ENCODE data around the gene FNDC4.

The FNDC4 gene

DNA sequence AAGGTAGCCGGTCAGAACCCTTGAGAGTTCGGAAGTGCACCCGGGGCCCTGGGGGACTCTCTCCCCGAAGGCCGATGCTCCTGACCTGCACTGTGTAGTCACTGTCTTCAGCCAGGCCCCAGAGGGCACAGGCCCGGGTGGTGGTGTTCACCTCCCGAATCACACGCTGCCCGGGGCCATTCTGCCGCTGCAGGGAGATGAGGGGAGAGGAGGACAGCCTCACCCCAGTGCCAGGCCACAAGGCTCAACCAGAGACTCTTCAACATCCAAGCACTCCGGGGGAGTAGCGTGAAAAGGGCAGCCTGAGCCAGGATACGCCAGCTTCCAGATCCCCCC lies 1.1 kb downstream of the FNDC4 start:
- no peak for DNase-seq

DNA sequence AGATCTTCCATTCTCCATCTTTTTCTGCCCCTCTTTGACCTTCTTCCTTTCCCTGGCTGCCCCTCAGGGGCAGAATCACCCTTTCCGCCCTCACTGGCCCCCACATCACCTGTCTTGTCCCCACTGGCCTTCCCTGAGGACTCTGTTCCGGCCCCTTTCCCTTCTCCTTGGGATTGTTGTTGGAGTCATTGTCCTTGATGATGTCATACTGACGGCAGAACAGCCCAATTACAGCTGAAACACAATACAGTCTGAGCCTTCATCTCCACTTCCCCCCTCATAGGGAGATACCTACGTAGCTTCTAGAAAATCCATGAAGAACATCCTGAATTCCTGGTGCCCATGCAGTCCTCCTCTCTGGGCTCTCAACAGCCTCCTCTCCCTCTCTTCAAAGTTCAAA lies 2.4 kb downstream of the FNDC4 start:
- no peak for DNase-seq

DNA sequence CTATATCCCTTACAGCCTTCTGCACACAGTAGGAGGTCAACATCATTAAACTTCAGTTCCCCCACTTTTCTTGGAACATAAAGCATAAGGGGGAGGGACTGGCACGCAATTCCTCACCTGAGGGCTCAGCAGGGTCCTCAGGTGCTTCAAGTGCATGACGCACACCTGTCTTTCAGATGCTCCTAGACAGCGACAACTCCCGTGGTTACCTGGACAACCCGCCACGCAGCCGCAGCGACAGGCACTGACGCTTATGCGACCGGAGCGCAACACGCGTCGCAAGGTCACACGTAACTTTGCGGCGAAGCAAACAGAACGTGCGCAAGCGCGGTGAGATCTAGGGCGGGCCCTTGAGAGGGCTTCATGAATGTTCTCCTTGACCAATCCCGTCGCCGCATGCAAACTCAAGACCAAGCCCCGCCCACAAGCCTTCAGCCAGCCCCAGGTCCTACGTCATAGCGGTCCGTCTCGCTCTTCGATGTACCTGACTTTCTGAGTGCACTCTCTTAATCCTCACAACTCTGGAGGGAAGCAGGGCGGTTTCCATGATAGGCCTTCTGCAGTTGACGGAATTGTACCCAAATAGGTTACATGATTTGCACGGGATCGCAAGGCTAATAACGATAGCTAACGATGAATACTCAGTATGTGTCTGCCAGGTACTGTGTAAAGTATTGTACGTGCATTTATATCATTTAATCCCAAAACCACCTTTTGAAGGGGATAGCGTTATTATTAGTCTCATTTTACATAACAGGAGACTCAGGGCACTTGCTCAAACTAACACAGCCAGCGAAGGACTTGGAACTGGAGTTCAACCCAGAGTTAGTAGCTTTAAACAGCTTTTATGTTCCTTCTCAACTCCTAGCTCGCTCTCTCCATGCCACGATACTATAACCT lies 5.3 kb downstream of the FNDC4 start, which contains the start of gene IFT172:
TSS of gene IFT172 (minus strand) at position 246 of the 900 bp plus-strand sequence. CDS start at position 156, 90 bp downstream.
- DNase-seq = peak; percentile 99

DNA sequence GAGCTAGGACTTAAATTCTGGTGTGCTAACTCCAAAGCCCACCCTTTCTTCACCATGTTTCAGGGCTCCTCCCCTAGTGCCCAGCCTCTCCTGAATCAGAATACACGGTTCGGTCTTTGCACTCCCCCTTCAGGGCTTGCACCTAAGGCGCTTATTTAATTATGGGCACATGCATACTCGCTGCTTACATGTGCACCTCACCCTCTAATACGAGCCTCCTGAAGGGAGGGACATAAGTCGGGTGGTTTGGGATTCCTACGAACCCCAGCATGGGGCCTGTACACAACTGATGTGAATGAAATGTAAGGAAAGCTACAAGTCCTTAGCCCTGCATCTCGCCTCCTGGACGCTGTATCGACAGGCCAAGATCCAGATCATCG lies 5.9 kb downstream of the FNDC4 start:
- no peak for DNase-seq

DNA sequence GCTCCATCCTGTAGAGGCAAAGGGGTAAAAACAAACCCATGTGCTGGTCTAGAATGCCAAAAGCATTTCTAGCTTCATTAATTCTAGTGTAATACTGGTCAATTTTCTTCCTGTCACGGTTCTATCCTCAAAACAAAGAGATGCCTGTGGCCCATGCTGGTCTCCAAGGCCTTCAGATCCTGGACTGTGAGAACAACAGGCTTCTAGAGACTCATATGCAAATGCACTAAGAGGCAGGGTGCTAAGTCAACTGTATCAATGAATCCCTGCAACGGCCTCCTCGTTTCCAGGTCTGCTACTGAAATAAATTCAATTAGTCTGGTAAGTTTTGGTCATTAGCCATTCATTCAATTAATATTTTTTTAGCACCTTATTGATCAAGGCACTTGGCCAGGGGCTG lies 9.5 kb downstream of the FNDC4 start:
- DNase-seq = no peak

DNA sequence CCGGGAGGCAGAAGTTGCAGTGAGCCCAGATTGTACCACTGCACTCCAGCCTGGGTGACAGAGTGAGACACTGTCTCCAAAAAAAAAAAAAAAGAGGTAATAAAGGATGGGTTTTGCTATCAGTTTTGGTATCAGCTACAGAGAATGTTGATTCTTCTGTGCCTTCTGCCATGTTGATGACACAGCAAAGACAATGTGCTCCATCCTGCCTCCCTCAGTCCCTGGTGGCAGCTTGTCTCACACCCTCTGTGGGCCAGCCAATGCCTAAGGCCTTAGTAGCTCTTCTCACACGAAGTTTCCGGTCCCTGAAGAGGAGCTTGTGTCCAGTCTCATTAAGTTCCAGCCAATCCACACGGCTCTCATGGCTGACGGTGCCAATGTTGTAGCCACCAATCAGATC lies 23.0 kb downstream of the FNDC4 start:
- DNase-seq = no peak

DNA sequence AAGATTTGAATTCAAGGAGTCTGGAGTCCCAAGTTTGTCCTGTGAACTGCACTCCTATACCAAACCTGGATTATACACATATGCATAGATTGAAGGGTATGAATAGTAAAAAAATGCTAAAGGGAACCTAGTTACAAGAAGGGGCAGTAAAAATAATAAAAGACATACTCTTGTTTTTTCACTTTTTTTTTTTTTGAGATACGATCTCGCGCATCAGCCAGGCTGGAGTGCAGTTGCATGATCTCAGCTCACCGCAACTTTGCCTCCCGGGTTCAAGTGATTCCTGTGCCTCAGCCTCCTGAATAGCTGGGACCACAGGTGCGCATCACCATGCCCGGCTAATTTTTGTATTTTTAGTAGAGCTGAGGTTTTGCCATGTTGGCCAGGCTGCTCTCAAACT lies 30.6 kb downstream of the FNDC4 start:
- no peak for DNase-seq

DNA sequence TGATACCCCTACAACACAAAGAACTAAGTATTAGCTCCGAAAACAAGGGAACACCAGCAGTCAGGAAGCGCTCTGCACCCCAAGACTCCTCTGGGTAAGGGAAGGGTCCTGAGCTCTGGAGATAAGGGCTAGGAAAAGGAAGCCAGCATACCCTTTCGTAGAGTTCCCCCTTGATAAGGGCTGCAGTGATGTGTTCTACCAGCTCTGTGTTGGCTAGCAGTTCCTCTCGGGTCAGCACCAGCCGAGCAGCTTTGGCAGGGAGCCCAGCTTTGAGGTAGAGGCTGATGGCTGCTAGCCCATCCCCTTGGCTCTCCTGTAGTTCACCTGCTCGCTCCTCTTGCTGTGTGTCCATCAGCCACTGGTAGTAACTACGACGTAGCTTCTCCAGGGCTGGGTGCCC lies 33.9 kb downstream of the FNDC4 start:
- no peak for DNase-seq

DNA sequence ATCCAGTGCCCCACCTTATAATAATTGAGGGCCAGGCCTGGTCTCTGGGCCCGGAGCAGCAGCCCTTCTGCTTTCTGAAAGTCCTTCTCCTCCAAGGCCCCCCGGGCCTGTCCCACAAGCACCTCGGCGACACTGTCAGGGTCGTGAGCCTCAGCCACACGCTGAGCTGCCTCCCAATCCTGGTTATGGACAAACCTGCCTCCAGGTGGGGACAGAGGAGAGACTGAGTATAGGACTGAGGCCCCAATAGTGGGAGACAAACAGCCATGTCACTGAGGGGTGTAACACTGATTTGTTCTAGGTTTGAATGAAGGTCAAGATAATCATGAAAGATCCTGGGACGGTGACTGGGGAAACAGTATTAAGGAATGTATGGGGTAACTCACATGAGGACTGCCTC lies 41.0 kb downstream of the FNDC4 start:
- DNase-seq = no peak

DNA sequence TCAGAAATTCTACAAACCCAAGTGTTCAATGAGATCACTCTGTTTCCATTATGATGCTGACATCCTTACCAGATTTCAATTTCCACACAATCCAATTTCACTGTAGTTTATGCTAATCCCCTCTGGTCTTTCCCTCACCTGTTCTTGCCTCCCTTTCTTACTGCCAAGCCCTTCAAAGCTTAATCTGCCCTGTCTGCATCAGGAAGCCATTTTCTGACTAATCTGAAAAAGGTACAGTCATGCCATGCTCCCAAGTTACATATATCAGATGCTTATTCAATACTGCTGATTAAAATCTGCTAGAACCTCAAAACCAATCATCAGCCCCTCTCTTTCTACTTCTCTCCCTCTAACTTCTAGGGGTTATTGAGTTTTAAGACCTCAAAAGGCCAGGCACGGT lies 43.9 kb downstream of the FNDC4 start:
- DNase-seq = no peak

DNA sequence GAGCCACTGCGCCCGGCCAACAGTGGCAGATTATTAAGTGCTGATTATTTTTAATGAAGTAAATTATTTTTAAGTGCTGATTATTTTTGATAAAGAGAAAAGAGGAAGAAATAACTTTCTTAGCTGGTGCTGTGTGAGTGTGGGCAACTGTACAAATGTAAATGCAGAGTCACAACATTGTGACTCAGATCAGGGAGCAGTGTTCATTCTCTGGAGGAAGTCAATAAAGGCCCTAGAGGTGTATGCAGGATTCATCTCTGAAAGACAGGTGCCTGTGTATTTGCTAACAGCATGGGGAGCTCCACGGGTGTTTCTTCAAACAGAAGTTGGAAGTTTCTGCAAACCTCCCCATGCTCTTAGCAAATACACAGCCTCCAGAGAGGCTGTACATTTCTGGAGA lies 46.6 kb downstream of the FNDC4 start:
- DNase-seq = no peak

DNA sequence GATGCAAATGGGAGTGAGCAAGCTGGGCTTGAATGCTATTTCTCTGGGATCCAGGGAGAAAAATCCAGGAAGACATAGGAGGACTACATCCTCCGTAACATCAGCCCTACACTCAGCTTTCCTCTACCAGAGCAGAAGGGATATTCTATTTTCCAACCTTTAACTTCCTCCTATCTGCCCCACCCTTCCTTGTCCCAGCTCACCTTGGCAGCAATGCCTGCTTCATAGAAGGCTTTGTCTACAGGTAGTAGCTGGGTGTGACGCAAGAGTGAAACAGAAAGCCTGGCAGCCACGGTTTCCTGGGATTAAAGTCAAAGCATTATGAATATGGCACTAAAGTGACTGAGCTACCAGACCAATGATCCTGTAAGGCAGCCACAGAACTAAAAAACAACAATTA lies 48.9 kb downstream of the FNDC4 start:
- no peak for DNase-seq

DNA sequence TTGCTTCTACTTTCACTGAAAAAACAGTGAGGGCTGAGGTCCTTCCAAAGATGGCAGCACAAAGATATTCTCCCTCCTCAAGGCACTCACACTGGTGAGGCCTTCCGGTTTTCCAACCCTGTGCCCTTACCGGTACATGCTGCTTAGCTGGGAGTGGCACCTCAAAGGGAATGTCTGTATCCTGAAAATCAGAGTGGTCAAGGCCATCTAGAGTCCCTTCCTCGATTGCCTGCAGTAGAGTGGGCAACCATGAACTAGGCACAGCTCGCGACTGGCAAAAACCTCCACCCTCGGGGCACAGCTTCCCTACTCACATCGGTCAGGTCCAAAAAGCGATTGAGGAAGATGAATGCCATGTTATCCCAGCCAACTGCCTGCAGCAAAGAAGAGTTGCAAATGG lies 49.4 kb downstream of the FNDC4 start:
- DNase-seq = no peak

DNA sequence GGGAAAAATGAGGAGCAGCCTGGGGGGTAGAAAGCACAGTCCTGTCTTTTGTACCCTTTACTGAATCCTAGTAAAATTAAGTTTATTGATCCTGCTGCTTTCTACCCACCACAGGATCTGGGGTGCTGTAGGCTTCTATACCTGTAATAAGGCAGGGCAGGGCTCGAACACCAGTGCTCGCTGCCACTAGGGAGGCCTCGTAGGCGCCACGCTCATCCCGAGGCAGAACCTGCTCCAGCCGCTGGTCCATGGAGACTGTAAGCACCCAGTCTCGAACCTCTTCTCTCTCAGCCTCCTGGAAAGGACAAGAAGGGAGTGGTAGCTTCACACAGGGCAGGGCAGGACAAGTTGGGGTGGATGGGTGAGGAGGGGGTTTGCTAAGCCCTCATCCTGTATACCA lies 49.8 kb downstream of the FNDC4 start:
- no peak for DNase-seq

DNA sequence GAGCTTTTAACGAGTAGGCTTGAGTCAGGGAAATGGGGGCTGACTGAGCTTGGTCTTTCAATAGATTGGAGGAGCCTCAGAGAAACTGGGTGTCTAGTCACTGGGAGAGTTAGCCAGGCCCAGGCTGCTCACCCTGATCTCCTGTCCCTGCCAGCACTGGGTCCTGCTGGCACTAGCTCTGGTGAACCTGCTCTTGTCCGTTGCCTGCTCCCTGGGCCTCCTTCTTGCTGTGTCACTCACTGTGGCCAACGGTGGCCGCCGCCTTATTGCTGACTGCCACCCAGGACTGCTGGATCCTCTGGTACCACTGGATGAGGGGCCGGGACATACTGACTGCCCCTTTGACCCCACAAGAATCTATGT lies 52.1 kb downstream of the FNDC4 start:
- DNase-seq = no peak

DNA sequence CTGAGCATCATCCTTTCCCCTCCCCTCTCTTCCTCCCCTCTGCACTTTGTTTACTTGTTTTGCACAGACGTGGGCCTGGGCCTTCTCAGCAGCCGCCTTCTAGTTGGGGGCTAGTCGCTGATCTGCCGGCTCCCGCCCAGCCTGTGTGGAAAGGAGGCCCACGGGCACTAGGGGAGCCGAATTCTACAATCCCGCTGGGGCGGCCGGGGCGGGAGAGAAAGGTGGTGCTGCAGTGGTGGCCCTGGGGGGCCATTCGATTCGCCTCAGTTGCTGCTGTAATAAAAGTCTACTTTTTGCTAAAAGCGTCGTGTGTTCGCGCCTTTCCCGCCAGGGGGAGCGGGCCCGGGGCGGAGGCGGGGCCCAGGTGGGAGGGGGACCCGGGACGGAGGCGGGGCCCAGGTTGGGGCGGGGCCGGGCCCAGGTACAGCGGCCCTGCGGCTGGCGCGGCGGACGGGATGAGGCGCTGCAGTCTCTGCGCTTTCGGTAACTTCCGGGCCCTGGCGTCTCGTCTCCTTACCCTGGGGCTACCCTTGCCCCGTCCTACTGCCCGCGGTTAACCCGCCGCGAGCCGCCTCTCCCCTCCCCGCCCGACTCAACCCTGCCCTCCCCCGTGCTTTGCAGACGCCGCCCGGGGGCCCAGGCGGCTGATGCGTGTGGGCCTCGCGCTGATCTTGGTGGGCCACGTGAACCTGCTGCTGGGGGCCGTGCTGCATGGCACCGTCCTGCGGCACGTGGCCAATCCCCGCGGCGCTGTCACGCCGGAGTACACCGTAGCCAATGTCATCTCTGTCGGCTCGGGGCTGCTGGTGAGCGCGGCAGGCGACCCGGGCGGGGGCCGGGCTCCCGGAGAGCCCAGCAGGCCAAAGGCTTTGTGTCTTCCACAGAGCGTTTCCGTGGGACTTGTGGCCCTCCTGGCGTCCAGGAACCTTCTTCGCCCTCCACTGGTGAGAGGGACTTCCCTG lies 52.8 kb downstream of the FNDC4 start, which contains the start of gene KRTCAP3:
TSS of gene KRTCAP3 (plus strand) at position 424 of the 962 bp plus-strand sequence. CDS start at position 456, 32 bp downstream.
- no peak for DNase-seq

Data from NCI-H1694 (cell line).